ENCODE measurements around the gene CNTD1. TPM values are rescaled to one million over a fixed set of nuclear protein-coding genes. Genes with fewer than 3 reads are reported as not detected.
"Not testable (repeated sequence)": the region's sequence is repeated elsewhere in the genome, so short reads cannot be mapped to it uniquely, and the experiment has no call there.

Gene CNTD1
- total RNA-seq, 4 donors from 2014 or later, result not detected

GRCh38 chr17:42767512-42767911, 31.1 kb upstream of the CNTD1 start:
- no peak overlapping the region for H3K27ac ChIP-seq
- H3K9me3 ChIP-seq, result no peaks in the 10 kb centered on the region
- H3K27me3 ChIP-seq, result no peaks in the 10 kb centered on the region
- H3K36me3 ChIP-seq, result no peaks in the 10 kb centered on the region
- no peaks in the 10 kb centered on the region for H3K4me1 ChIP-seq
- no peak for DNase-seq
- TF ChIP-seq CTCF (IDR thresholded peaks at IDR 0.05) (no peak), POLR2A (IDR thresholded peaks at IDR 0.05) (no peak)
- H3K4me3 ChIP-seq, result no peak overlapping the region

DNA sequence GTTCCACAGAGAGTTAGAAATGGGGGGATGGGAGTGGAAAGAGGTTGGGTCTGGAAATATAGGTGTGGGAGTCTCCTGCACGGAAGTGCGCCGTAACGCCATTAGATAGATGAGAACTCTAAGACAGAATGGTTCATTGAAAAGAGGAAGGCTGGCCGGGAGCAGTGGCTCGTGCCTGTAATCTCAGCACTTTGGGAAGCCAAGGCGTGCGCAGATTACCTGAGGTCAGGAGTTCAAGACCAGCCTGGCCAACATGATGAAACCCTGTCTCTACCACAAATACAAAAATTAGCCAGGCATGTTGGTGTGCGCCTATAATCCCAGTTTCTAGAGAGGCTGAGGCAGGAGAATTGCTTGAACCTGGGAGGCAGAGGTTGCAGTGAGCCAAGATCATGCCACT, 30.7 kb upstream of the CNTD1 start:
- H3K36me3 ChIP-seq, H3K4me3 ChIP-seq, H3K27me3 ChIP-seq, H3K4me1 ChIP-seq, DNase-seq, H3K9me3 ChIP-seq, H3K27ac ChIP-seq: not testable (repeated sequence)

GRCh38 chr17:42769964-42770363, 28.7 kb upstream of the CNTD1 start:
- DNase-seq, result not testable (repeated sequence)

GRCh38 chr17:42772945-42773289, 25.7 kb upstream of the CNTD1 start:
- Histone ChIP-seq H3K36me3 (peaks cover 0 to 30% (median 0%) of the 10 kb centered on the region in 3 donors), H3K4me3 (peak overlapping the region; percentile 74 to 92 (median 85)), H3K4me1 (peaks cover 0 to 11% (median 3%) of the 10 kb centered on the region in 4 donors), H3K27ac (peak overlapping the region; percentile 78 to 88 (median 83)), H3K27me3 (no peaks in the 10 kb centered on the region), H3K9me3 (no peaks in the 10 kb centered on the region)
- no peak for DNase-seq
- TF ChIP-seq POLR2A (IDR thresholded peaks at IDR 0.05) (no peak), CTCF (IDR thresholded peaks at IDR 0.05) (no peak)

More at GRCh38 chr17:42769964-42770363, 28.7 kb upstream of the CNTD1 start:
- peaks cover 0 to 11% (median 3%) of the 10 kb centered on the region in 4 donors for H3K4me1 ChIP-seq
- not testable (repeated sequence) for H3K4me3 ChIP-seq, H3K36me3 ChIP-seq, H3K27ac ChIP-seq, H3K27me3 ChIP-seq, H3K9me3 ChIP-seq

DNA sequence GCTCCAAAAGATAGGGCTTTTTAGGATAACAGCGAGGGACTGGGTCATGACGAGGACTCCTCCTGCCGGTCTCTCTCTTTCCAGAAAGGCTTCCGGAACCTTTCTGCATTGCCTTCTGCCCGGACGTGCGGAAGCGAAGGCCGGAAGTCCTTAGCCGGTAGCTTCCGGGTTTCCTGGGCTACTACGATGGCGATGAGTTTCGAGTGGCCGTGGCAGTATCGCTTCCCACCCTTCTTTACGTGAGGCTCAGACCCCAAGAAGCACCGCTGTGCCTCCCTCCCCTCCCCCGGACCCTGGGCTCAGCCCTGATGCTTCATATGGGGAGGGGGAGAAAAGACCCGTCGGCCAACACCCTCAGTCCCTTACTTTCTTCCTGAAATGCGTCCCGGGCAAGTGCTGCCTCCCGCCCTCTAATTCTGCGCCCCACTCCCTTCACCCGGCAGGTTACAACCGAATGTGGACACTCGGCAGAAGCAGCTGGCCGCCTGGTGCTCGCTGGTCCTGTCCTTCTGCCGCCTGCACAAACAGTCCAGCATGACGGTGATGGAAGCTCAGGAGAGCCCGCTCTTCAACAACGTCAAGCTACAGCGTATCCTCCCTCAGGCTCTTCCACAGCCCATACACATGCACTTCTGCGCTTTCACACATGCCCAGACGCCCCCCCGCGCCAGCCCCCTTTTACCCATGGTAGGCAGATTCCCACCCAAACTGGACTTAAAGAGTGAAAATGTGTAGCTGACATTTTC, 25.2 kb upstream of the CNTD1 start, which contains the start of gene VPS25:
Gene VPS25, plus strand, starts transcription at position 160 of the 746 bp plus-strand sequence. Its CDS starts 27 bp downstream, at position 187.
- Histone ChIP-seq H3K27me3 (no peaks in the 10 kb centered on the region), H3K27ac (peak within 1 kb of the TSS; percentile 78 to 88 (median 83)), H3K36me3 (peaks cover 0 to 35% (median 0%) of the 10 kb centered on the region in 3 donors), H3K9me3 (no peaks in the 10 kb centered on the region), H3K4me3 (peak within 1 kb of the TSS; percentile 74 to 92 (median 85)), H3K4me1 (peaks cover 0 to 11% (median 3%) of the 10 kb centered on the region in 4 donors)
- peak in 2 of 6 experiments; percentile 17 to 29 for TF ChIP-seq CTCF (IDR thresholded peaks at IDR 0.05)
- peak; percentile 54 to 55 for TF ChIP-seq POLR2A (IDR thresholded peaks at IDR 0.05)
- peak; percentile 73 to 90 (median 78) for DNase-seq

DNA sequence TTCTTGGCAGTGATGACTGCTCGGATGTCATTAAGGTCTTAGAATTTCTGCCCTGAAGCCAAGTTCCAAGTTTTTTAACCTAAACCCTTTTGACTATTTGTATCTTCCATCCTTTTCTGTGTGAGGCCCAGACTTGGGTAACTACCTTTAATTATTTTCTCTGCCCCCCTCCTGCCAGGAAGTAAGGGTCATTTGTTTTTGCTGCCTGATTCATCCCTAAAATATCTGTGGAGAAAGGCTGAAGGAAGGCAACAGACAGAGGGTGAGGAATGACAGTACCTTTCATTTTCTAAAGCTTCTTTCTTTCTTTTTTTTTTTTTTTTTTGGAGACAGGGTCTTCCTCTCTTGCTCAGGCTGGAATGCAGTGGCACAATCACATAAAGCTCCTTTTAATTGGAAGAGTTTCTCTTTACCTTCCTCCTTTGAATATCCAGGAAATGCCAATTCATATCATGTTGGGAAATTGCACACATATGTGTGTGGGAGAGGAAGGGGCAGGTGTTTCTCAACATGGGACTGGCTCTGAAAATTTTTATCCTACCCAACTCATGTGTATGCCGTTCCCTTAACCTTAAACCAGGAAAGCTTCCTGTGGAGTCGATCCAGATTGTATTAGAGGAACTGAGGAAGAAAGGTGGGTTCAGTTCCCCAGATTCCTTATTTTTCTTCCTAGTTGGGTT, 24.5 kb upstream of the CNTD1 start:
- Histone ChIP-seq H3K4me1 (peaks cover 0 to 11% (median 3%) of the 10 kb centered on the region in 4 donors), H3K9me3 (no peaks in the 10 kb centered on the region), H3K27me3 (no peaks in the 10 kb centered on the region), H3K27ac (peak overlapping the region in 2 of 4 donors; percentile 78 to 88), H3K36me3 (peaks cover 0 to 43% (median 0%) of the 10 kb centered on the region in 3 donors), H3K4me3 (peak overlapping the region; percentile 74 to 92 (median 85))
- TF ChIP-seq CTCF (IDR thresholded peaks at IDR 0.05) (no peak), POLR2A (IDR thresholded peaks at IDR 0.05) (no peak)
- DNase-seq, result no peak
